ENCODE results near the gene KCNAB1. TPM values are rescaled to one million over a fixed set of nuclear protein-coding genes. Genes with fewer than 3 reads are reported as not detected.

Gene KCNAB1
- total RNA-seq, 3 donors from 2014 or later, result 0.65 to 13.5 (median 1.2) TPM

- no peak for ATAC-seq
- DNase-seq, result no peak
- Histone ChIP-seq H3K36me3 (ENCODE audit: low read depth) (no peaks in the 10 kb centered on the region), H3K9me3 (no peaks in the 10 kb centered on the region), H3K4me1 (ENCODE audit: low read depth) (no peaks in the 10 kb centered on the region), H3K4me3 (no peak overlapping the region)
- intact Hi-C loops (cut with DNase I, micrococcal nuclease), result no loop called here
- TF ChIP-seq CTCF (IDR thresholded peaks at IDR 0.05), result no peak
Measured at GRCh38 chr3:156424758-156425157, 304.4 kb downstream of the KCNAB1 start.

GRCh38 chr3:156425651-156426050 lies 305.3 kb downstream of the KCNAB1 start:
- ATAC-seq, result no peak
- intact Hi-C loops (cut with DNase I, micrococcal nuclease), result no loop called here
- Histone ChIP-seq H3K4me1 (ENCODE audit: low read depth) (no peaks in the 10 kb centered on the region), H3K36me3 (ENCODE audit: low read depth) (no peaks in the 10 kb centered on the region), H3K4me3 (no peak overlapping the region), H3K9me3 (no peaks in the 10 kb centered on the region)
- no peak for TF ChIP-seq CTCF (IDR thresholded peaks at IDR 0.05)
- DNase-seq, result no peak

GRCh38 chr3:156429125-156429524 lies 308.7 kb downstream of the KCNAB1 start:
- no peak overlapping the region for H3K4me3 ChIP-seq
- H3K4me1 ChIP-seq (ENCODE audit: low read depth), result no peaks in the 10 kb centered on the region
- intact Hi-C loops (cut with DNase I, micrococcal nuclease), result no loop called here

GRCh38 chr3:156431334-156432124 lies 311.2 kb downstream of the KCNAB1 start:
- Histone ChIP-seq H3K9me3 (no peaks in the 10 kb centered on the region), H3K4me3 (no peak overlapping the region), H3K36me3 (ENCODE audit: low read depth) (no peaks in the 10 kb centered on the region), H3K4me1 (ENCODE audit: low read depth) (no peaks in the 10 kb centered on the region)
- no peak for DNase-seq
- intact Hi-C loops (cut with DNase I, micrococcal nuclease), result no loop called here
- ATAC-seq, result no peak
- TF ChIP-seq CTCF (IDR thresholded peaks at IDR 0.05), result no peak

More at GRCh38 chr3:156429125-156429524, 308.7 kb downstream of the KCNAB1 start:
- Histone ChIP-seq H3K9me3 (no peaks in the 10 kb centered on the region), H3K36me3 (ENCODE audit: low read depth) (no peaks in the 10 kb centered on the region)
- DNase-seq (no peak), ATAC-seq (no peak)
- TF ChIP-seq CTCF (IDR thresholded peaks at IDR 0.05), result no peak

GRCh38 chr3:156432563-156432962 lies 312.2 kb downstream of the KCNAB1 start:
- H3K9me3 ChIP-seq, result no peaks in the 10 kb centered on the region
- ATAC-seq (no peak), DNase-seq (no peak)
- H3K4me3 ChIP-seq, result no peak overlapping the region
- TF ChIP-seq CTCF (IDR thresholded peaks at IDR 0.05), result no peak
- intact Hi-C loops (cut with DNase I, micrococcal nuclease), result no loop called here
- no peaks in the 10 kb centered on the region for H3K4me1 ChIP-seq (ENCODE audit: low read depth)
- H3K36me3 ChIP-seq (ENCODE audit: low read depth), result no peaks in the 10 kb centered on the region

Measured in mucosa of descending colon (tissue), 3 donors.